HuH-7 (cell line): ENCODE measurements around the gene IQCN.

Source experiments
- DNase-seq: peaks from one replicate; pipeline ENCODE4 v3.0.0; 2011; ENCODE audit warnings: low spot score

IQCN gene

GRCh38 chr19:18266771-18267686, 7.2 kb downstream of the IQCN start:
- no peak for DNase-seq

GRCh38 chr19:18265582-18265981, 8.7 kb downstream of the IQCN start:
- DNase-seq = no peak

- DNase-seq = no peak
Measured at GRCh38 chr19:18264971-18265540, 9.2 kb downstream of the IQCN start.

GRCh38 chr19:18264137-18264854, 10.0 kb downstream of the IQCN start:
- no peak for DNase-seq

GRCh38 chr19:18263324-18264136, 10.7 kb downstream of the IQCN start:
- no peak for DNase-seq

GRCh38 chr19:18262917-18263316, 11.3 kb downstream of the IQCN start:
- DNase-seq = no peak

GRCh38 chr19:18262144-18262543, 12.1 kb downstream of the IQCN start:
- DNase-seq = no peak

- DNase-seq = no peak
Measured at GRCh38 chr19:18261474-18261873, 12.8 kb downstream of the IQCN start.

GRCh38 chr19:18259893-18260292, 14.4 kb downstream of the IQCN start:
- no peak for DNase-seq

- no peak for DNase-seq
Measured at GRCh38 chr19:18257503-18258470, 16.5 kb downstream of the IQCN start.

GRCh38 chr19:18254546-18255503, 19.4 kb downstream of the IQCN start:
- DNase-seq = no peak

- no peak for DNase-seq
Measured at GRCh38 chr19:18253716-18254115, 20.5 kb downstream of the IQCN start.

- DNase-seq = no peak
Measured at GRCh38 chr19:18253130-18253529, 21.1 kb downstream of the IQCN start.

- no peak for DNase-seq
Measured at GRCh38 chr19:18252370-18252717, 21.9 kb downstream of the IQCN start.

- DNase-seq = peak; percentile 82
Measured at GRCh38 chr19:18251587-18252369, 22.5 kb downstream of the IQCN start.

- DNase-seq = no peak
Measured at GRCh38 chr19:18249834-18250233, 24.4 kb downstream of the IQCN start.

GRCh38 chr19:18245297-18245696, 29.0 kb downstream of the IQCN start:
- DNase-seq = no peak

GRCh38 chr19:18239303-18239702, 34.9 kb downstream of the IQCN start:
- no peak for DNase-seq

GRCh38 chr19:18234194-18234593, 40.1 kb downstream of the IQCN start:
- no peak for DNase-seq
